HEK293 (cell line): Measurements from ENCODE around the gene GJB4.

ENCODE experiments used
- CTCF ChIA-PET: fragments of 350-600 bp; formaldehyde crosslinking; extraction: SDS; loops from one replicate; lab custom pipeline; 2021; ENCODE audit warnings: antibody characterized with exemption; lab: Yijun Ruan, JAX
- POLR2A ChIA-PET: fragments of 300-600 bp; formaldehyde crosslinking; extraction: SDS; loops from one replicate; lab custom pipeline; 2020; ENCODE audit warnings: antibody characterized with exemption, inconsistent platforms; lab: Yijun Ruan, JAX
- H3K27ac ChIP-seq: fragments of 200-500 bp; sonication (Bioruptor generic); 2 replicates; pipeline ENCODE4 v1.5.1; 2014; ENCODE audit warnings: low read depth, low read length, control low read depth, inconsistent platforms; ENCODE audit errors: extremely low read depth
- H3K36me3 ChIP-seq, 2 experiments: fragments of 200-500 bp in 1 of 2; sonication (Bioruptor generic) in 1 of 2; 1 replicate in 1 of 2; 2 replicates in 1 of 2; pipeline ENCODE4 v1.5.1; 2014 to 2017; ENCODE audit warnings: inconsistent platforms in 2 of 2, low read length in 2 of 2; ENCODE audit not compliant: control insufficient read depth in 2 of 2, insufficient read depth in 1 of 2
- H3K4me1 ChIP-seq: fragments of 200-500 bp; sonication (Bioruptor generic); 2 replicates; pipeline ENCODE4 v1.5.1; 2014; ENCODE audit warnings: mild to moderate bottlenecking, low read length, inconsistent platforms; ENCODE audit not compliant: control insufficient read depth, insufficient read depth
- H3K4me3 ChIP-seq: 2 replicates; pipeline ENCODE4 v1.5.1; 2011; ENCODE audit warnings: low read depth, mild to moderate bottlenecking, control low read depth, low read length, moderate library complexity
- H3K9me3 ChIP-seq: fragments of 200-500 bp; sonication (Bioruptor generic); 2 replicates; pipeline ENCODE4 v1.5.1; 2014; ENCODE audit warnings: low read depth, low read length, inconsistent platforms; ENCODE audit not compliant: control insufficient read depth, insufficient read depth
- ATF2 ChIP-seq: fragments of 450-650 bp; formaldehyde crosslinking; IDR thresholded peaks from 2 replicates; pipeline ENCODE4 v1.5.1; 2016; ENCODE audit warnings: missing biosample characterization, missing genetic modification characterization, low read depth
- EGR2 ChIP-seq: fragments of 450-650 bp; formaldehyde crosslinking; IDR thresholded peaks from 2 replicates; pipeline ENCODE4 v1.5.1; 2016; ENCODE audit warnings: low read depth, missing biosample characterization, missing genetic modification characterization
- KLF16 ChIP-seq: fragments of 450-650 bp; formaldehyde crosslinking; IDR thresholded peaks from 2 replicates; pipeline ENCODE4 v1.5.1; 2017; ENCODE audit warnings: missing biosample characterization, missing genetic modification characterization
- PRDM6 ChIP-seq: fragments of 450-650 bp; formaldehyde crosslinking; IDR thresholded peaks from 2 replicates; pipeline ENCODE4 v1.5.1; 2017; ENCODE audit warnings: missing biosample characterization, missing genetic modification characterization
- REST ChIP-seq: fragments of 450-650 bp; formaldehyde crosslinking; IDR thresholded peaks from 2 replicates; pipeline ENCODE4 v1.5.1; 2016; ENCODE audit warnings: missing biosample characterization, missing genetic modification characterization
- YY2 ChIP-seq: fragments of 450-650 bp; formaldehyde crosslinking; IDR thresholded peaks from 2 replicates; pipeline ENCODE4 v1.5.1; 2016; ENCODE audit warnings: missing biosample characterization, missing genetic modification characterization
- ZBTB11 ChIP-seq: fragments of 450-650 bp; formaldehyde crosslinking; conservative IDR thresholded peaks from 2 replicates; pipeline ENCODE4 v1.5.1; 2016; ENCODE audit warnings: low read depth, missing biosample characterization, missing genetic modification characterization
- ZEB2 ChIP-seq: fragments of 450-650 bp; formaldehyde crosslinking; IDR thresholded peaks from 2 replicates; pipeline ENCODE4 v1.5.1; 2016; ENCODE audit warnings: missing biosample characterization, missing genetic modification characterization
- ZFHX2 ChIP-seq: fragments of 450-650 bp; formaldehyde crosslinking; conservative IDR thresholded peaks from 2 replicates; pipeline ENCODE4 v1.5.1; 2016; ENCODE audit warnings: missing biosample characterization, missing genetic modification characterization
- ZNF133 ChIP-seq: fragments of 450-650 bp; formaldehyde crosslinking; IDR thresholded peaks from 2 replicates; pipeline ENCODE4 v1.5.1; 2016; ENCODE audit warnings: missing biosample characterization, missing genetic modification characterization
- ZNF175 ChIP-seq: fragments of 450-650 bp; formaldehyde crosslinking; IDR thresholded peaks from 2 replicates; pipeline ENCODE4 v1.5.1; 2016; ENCODE audit warnings: missing biosample characterization, missing genetic modification characterization
- ZNF24 ChIP-seq: fragments of 450-650 bp; formaldehyde crosslinking; IDR thresholded peaks from 2 replicates; pipeline ENCODE4 v1.5.1; 2016; ENCODE audit warnings: missing biosample characterization, missing genetic modification characterization
- ZNF292 ChIP-seq: fragments of 450-650 bp; formaldehyde crosslinking; IDR thresholded peaks from 2 replicates; pipeline ENCODE4 v1.5.1; 2016; ENCODE audit warnings: low read depth, missing biosample characterization, missing genetic modification characterization, borderline replicate concordance
- ZNF302 ChIP-seq: fragments of 450-650 bp; formaldehyde crosslinking; IDR thresholded peaks from 2 replicates; pipeline ENCODE4 v1.5.1; 2016; ENCODE audit warnings: missing biosample characterization, missing genetic modification characterization, low read depth
- ZNF398 ChIP-seq: fragments of 450-650 bp; formaldehyde crosslinking; IDR thresholded peaks from 2 replicates; pipeline ENCODE4 v1.5.1; 2017; ENCODE audit warnings: missing biosample characterization, missing genetic modification characterization
- ZNF529 ChIP-seq: fragments of 450-650 bp; formaldehyde crosslinking; IDR thresholded peaks from 2 replicates; pipeline ENCODE4 v1.5.1; 2017; ENCODE audit warnings: missing genetic modification characterization, missing biosample characterization; ENCODE audit not compliant: insufficient replicate concordance
- ZNF621 ChIP-seq: fragments of 450-650 bp; formaldehyde crosslinking; IDR thresholded peaks from 2 replicates; pipeline ENCODE4 v1.5.1; 2017; ENCODE audit warnings: missing biosample characterization, missing genetic modification characterization
- ZNF629 ChIP-seq: fragments of 450-650 bp; formaldehyde crosslinking; IDR thresholded peaks from 2 replicates; pipeline ENCODE4 v1.5.1; 2017; ENCODE audit warnings: missing biosample characterization, missing genetic modification characterization
- ZNF658 ChIP-seq: fragments of 450-650 bp; formaldehyde crosslinking; IDR thresholded peaks from 2 replicates; pipeline ENCODE4; 2016; ENCODE audit warnings: missing biosample characterization, missing genetic modification characterization
- ZSCAN4 ChIP-seq: fragments of 450-650 bp; formaldehyde crosslinking; IDR thresholded peaks from 2 replicates; pipeline ENCODE4 v1.5.1; 2017; ENCODE audit warnings: missing biosample characterization, missing genetic modification characterization

Gene GJB4

GRCh38 chr1:34794790-34795180 is 35.2 kb downstream of the GJB4 start (continued):
- TF ChIP-seq ZNF398 (tag by site-specific recombination): no peak

- no peaks in the 10 kb centered on the region for H3K4me1 ChIP-seq
- H3K9me3 ChIP-seq: no peaks in the 10 kb centered on the region
- no peak overlapping the region for H3K27ac ChIP-seq
- ChIA-PET CTCF (interaction anchor here (0.6 to 1.4 kb wide), 2 partner anchors 9 to 38 kb away, joined by 3 to 4 read pairs; no protein-coding TSS in a partner anchor), POLR2A (no interaction called here)
- H3K4me3 ChIP-seq: no peak overlapping the region
- no peak for TF ChIP-seq ZNF529 (tag by site-specific recombination)
- no peak for TF ChIP-seq ZNF292 (tag by site-specific recombination)
- TF ChIP-seq KLF16 (tag by site-specific recombination): no peak
- no peak for TF ChIP-seq ZFHX2 (tag by site-specific recombination)
- TF ChIP-seq ZNF133 (tag by site-specific recombination): no peak
- no peaks in the 10 kb centered on the region for H3K36me3 ChIP-seq
These were observed 36.4 kb downstream of the GJB4 start for GRCh38 chr1:34795916-34796315.

- H3K27ac ChIP-seq: no peak overlapping the region
- ChIA-PET POLR2A (no interaction called here), CTCF (interaction anchor here (0.7 to 2.4 kb wide), 4 partner anchors 8 to 1832 kb away, joined by 3 to 8 read pairs (median 3); no protein-coding TSS in a partner anchor)
- no peaks in the 10 kb centered on the region for H3K4me1 ChIP-seq
- H3K36me3 ChIP-seq: no peaks in the 10 kb centered on the region
- H3K4me3 ChIP-seq: no peak overlapping the region
- H3K9me3 ChIP-seq: no peaks in the 10 kb centered on the region
- TF ChIP-seq ZNF175 (tag by site-specific recombination) (no peak), YY2 (tag by site-specific recombination) (no peak), ZNF658 (tag by site-specific recombination) (no peak), ZNF629 (tag by site-specific recombination) (no peak), ATF2 (tag by site-specific recombination) (no peak), ZSCAN4 (tag by site-specific recombination) (no peak), ZNF24 (no peak), REST (tag by site-specific recombination) (no peak), EGR2 (tag by site-specific recombination) (no peak), ZNF302 (tag by site-specific recombination) (no peak), ZBTB11 (tag by site-specific recombination) (no peak), ZNF621 (no peak), PRDM6 (tag by site-specific recombination) (no peak), ZEB2 (tag by site-specific recombination) (no peak)
These were observed 37.5 kb downstream of the GJB4 start for GRCh38 chr1:34796990-34797389.
